HepG2 (cell line): ENCODE data around the gene PPP1R12A. TPM values are rescaled to one million over a fixed set of nuclear protein-coding genes. Genes with fewer than 3 reads are reported as not detected.

Experiments
- ATAC-seq: fragments of 200-7000 bp; cut with Tn5 transposase; 3 replicates; pipeline ENCODE4 v1.9.1; 2020; ENCODE audit warnings: mild to moderate bottlenecking, moderate library complexity
- BruUV-seq: library from RNA; stranded (reverse); fragments of 400-500 nt; replicated peaks from 2 replicates; lab custom pipeline; 2021; lab: Mats Ljungman, UMichigan
- CTCF ChIA-PET: fragments of 300-600 bp; formaldehyde crosslinking; extraction: SDS; loops from one replicate; lab custom pipeline; 2021; ENCODE audit warnings: low total read pairs, inconsistent platforms, low intra/inter-chr PET ratio; lab: Yijun Ruan, JAX
- POLR2A ChIA-PET: fragments of 350-600 bp; sonication (Branson Sonifier 250); formaldehyde crosslinking; loops from one replicate; lab custom pipeline; 2020; ENCODE audit warnings: antibody characterized with exemption, inconsistent platforms; lab: Yijun Ruan, JAX
- DNase-seq: peaks from one replicate; pipeline ENCODE4 v3.0.0-alpha.2; 2015; ENCODE audit warnings: low spot score
- FAIRE-seq: peaks from 3 replicates; lab custom pipeline; 2011; peaks lifted over from hg19 to GRCh38; lab: Jason Lieb, UNC
- H2AFZ ChIP-seq: one replicate; pipeline ENCODE4 v1.6.1; 2011; ENCODE audit warnings: low read length, inconsistent platforms
- H3K27ac ChIP-seq: fragments of 300-600 bp; 3 replicates; pipeline ENCODE4 v1.8.0; 2011; ENCODE audit warnings: mixed run types, mild to moderate bottlenecking, mixed read lengths, low read length, inconsistent platforms; ENCODE audit not compliant: insufficient read depth; ENCODE audit errors: extremely low read length
- H3K27me3 ChIP-seq, 2 experiments: fragments of 200-600 bp in 1 of 2; 2 replicates in 1 of 2; 3 replicates in 1 of 2; pipeline versions ENCODE4 v1.6.0 to v1.8.0; 2011; ENCODE audit warnings: low read length in 2 of 2, mild to moderate bottlenecking in 2 of 2, moderate library complexity in 2 of 2, inconsistent platforms in 1 of 2; ENCODE audit not compliant: insufficient read depth in 2 of 2, control insufficient read depth in 1 of 2
- H3K36me3 ChIP-seq, 2 experiments: fragments of 200-600 bp in 1 of 2; replicated peaks in 1 of 2; 2 replicates in 1 of 2; 3 replicates in 1 of 2; pipeline versions ENCODE4 v1.5.1 to v1.8.0; 2011; ENCODE audit warnings: low read length in 2 of 2, inconsistent platforms in 1 of 2; ENCODE audit not compliant: insufficient read depth in 2 of 2, control insufficient read depth in 1 of 2
- H3K4me1 ChIP-seq: 2 replicates; pipeline ENCODE4 v1.5.1; 2012; ENCODE audit warnings: low read length, inconsistent platforms; ENCODE audit not compliant: insufficient read depth
- H3K4me2 ChIP-seq: 2 replicates; pipeline ENCODE4 v1.6.0; 2011; ENCODE audit warnings: low read depth, low read length, inconsistent platforms
- H3K4me3 ChIP-seq, 3 experiments: fragments of 200-600 bp in 1 of 3; sonication (generic), shearing (Covaris generic) in 1 of 3; replicated peaks in 1 of 3; 2 replicates each; pipeline ENCODE4 v1.5.1; 2011 to 2016; ENCODE audit warnings: low read length in 3 of 3, inconsistent platforms in 2 of 3, low read depth in 2 of 3, mild to moderate bottlenecking in 2 of 3, control low read depth in 1 of 3, mixed read lengths in 1 of 3; ENCODE audit not compliant: insufficient read depth in 1 of 3
- H3K79me2 ChIP-seq: one replicate; pipeline ENCODE4 v1.6.1; 2011; ENCODE audit warnings: low read length, inconsistent platforms; ENCODE audit not compliant: insufficient read depth
- H3K9ac ChIP-seq: 2 replicates; pipeline ENCODE4 v1.6.0; 2011; ENCODE audit warnings: mild to moderate bottlenecking, low read depth, low read length, inconsistent platforms; ENCODE audit not compliant: insufficient read depth
- H3K9me3 ChIP-seq: 2 replicates; pipeline ENCODE4 v1.5.1; 2012; ENCODE audit warnings: mild to moderate bottlenecking, low read length
- H4K20me1 ChIP-seq: 2 replicates; pipeline ENCODE4 v1.6.0; 2011; ENCODE audit warnings: inconsistent platforms, mild to moderate bottlenecking, low read length, moderate library complexity; ENCODE audit not compliant: insufficient read depth
- HOXA5 ChIP-seq: sonication (generic); formaldehyde crosslinking; IDR thresholded peaks from 2 replicates; pipeline ENCODE4 v1.4.0; 2020; ENCODE audit warnings: missing genetic modification reagents
- MAF1 ChIP-seq: sonication (generic); formaldehyde crosslinking; IDR thresholded peaks from 2 replicates; pipeline ENCODE4 v1.5.0; 2020; ENCODE audit warnings: missing genetic modification reagents, borderline replicate concordance
- MAZ ChIP-seq, 2 experiments: sonication (generic) in 1 of 2; formaldehyde crosslinking in 1 of 2; IDR thresholded peaks; 2 replicates each; pipeline versions ENCODE4 v1.5.0 to v1.6.1; 2012 to 2020; ENCODE audit warnings: low read depth in 2 of 2, mild to moderate bottlenecking in 2 of 2, borderline replicate concordance in 1 of 2, improper control_type of control experiment in 1 of 2, low read length in 1 of 2, missing genetic modification reagents in 1 of 2, moderate library complexity in 1 of 2
- SIN3A ChIP-seq: IDR thresholded peaks from 2 replicates; pipeline ENCODE4 v1.6.1; 2011; ENCODE audit warnings: low read depth, mild to moderate bottlenecking, control low read depth, low read length, borderline replicate concordance
- SRF ChIP-seq: IDR thresholded peaks from 2 replicates; pipeline ENCODE4 v1.6.1; 2011; ENCODE audit warnings: mild to moderate bottlenecking, low read depth, low read length, moderate library complexity
- SYNCRIP ChIP-seq: fragments of 200-400 bp; formaldehyde crosslinking; IDR thresholded peaks from 2 replicates; pipeline ENCODE4 v1.6.1; 2018; ENCODE audit warnings: mild to moderate bottlenecking, low read depth, low read length; ENCODE audit not compliant: insufficient read depth
- ZNF274 ChIP-seq: sonication (generic); formaldehyde crosslinking; IDR thresholded peaks from 2 replicates; pipeline ENCODE4 v1.5.1; 2020; ENCODE audit warnings: mild to moderate bottlenecking, missing genetic modification reagents
- ZNF652 ChIP-seq: IDR thresholded peaks from 2 replicates; pipeline ENCODE4 v1.6.1; 2016; ENCODE audit warnings: low read depth, borderline replicate concordance
- WGBS: methylation state at CpG from one replicate; pipeline ENCODE4 v1.1.6; 2017; ENCODE audit warnings: low lambda C conversion rate; 5-methylcytosine and 5-hydroxymethylcytosine counted together
- in situ Hi-C: cut with HindIII; loops from 2 replicates; pipeline ENCODE4 v1.10.0; 2017; ENCODE audit warnings: low pct_unique_long_range_greater_than_20kb; ENCODE audit not compliant: extremely low pct_ligation_motif_present
- intact Hi-C: fragments of 100-400 bp; cut with micrococcal nuclease; formaldehyde crosslinking; loops from one replicate; pipeline ENCODE4 v1.10.0; 2022; ENCODE audit not compliant: unreplicated experiment
- polyA plus RNA-seq, 8 experiments: library from polyadenylated mRNA; depleted of rRNA in 3 of 8; stranded (reverse) in 7 of 8; unstranded in 1 of 8; fragments of >200 nt; fragmentation: Illumina TruSeq in 4 of 8; extraction: Trizol in 4 of 8; gene quantifications; 2 replicates each; pipeline versions ENCODE4 v1.2.1 to v1.2.3, GENCODE V29; 2011 to 2016; ENCODE audit warnings: low read depth in 4 of 8, missing spikeins in 1 of 8, mixed read lengths in 1 of 8; ENCODE audit not compliant: insufficient read depth in 1 of 8
- total RNA-seq, 5 experiments: library from RNA; depleted of rRNA; stranded (reverse); fragments of >200 nt; fragmentation: Illumina TruSeq; extraction: Trizol; gene quantifications; 2 replicates each; pipeline ENCODE4 v1.2.3, GENCODE V29; 2016; ENCODE audit warnings: low read depth in 1 of 5
- TF ChIP-seq, protein P1 (sequence below): sonication (generic); formaldehyde crosslinking; IDR thresholded peaks from 2 replicates; pipeline ENCODE4 v1.8.0; 2022; ENCODE audit warnings: mild to moderate bottlenecking, missing genetic modification reagents
- TF ChIP-seq, protein P2 (sequence below), 2 experiments: fragments of 450-650 bp in 1 of 2; sonication (generic) in 1 of 2; formaldehyde crosslinking in 1 of 2; IDR thresholded peaks; 2 replicates each; pipeline versions ENCODE4 v1.6.1 to v1.8.0; 2016 to 2022; ENCODE audit warnings: antibody characterized with exemption in 1 of 2, mild to moderate bottlenecking in 1 of 2, missing genetic modification reagents in 1 of 2
- TF ChIP-seq, protein P3 (sequence below): sonication (generic); formaldehyde crosslinking; IDR thresholded peaks from 2 replicates; pipeline ENCODE4 v1.4.0; 2020; ENCODE audit warnings: mild to moderate bottlenecking, missing genetic modification reagents

Gene PPP1R12A
- total and polyA plus RNA-seq, 2 of the 13 experiments (the other 11 are each of a cell fraction or from before 2014, with no cell fraction given), result 23.8 to 50.0 TPM

DNA sequence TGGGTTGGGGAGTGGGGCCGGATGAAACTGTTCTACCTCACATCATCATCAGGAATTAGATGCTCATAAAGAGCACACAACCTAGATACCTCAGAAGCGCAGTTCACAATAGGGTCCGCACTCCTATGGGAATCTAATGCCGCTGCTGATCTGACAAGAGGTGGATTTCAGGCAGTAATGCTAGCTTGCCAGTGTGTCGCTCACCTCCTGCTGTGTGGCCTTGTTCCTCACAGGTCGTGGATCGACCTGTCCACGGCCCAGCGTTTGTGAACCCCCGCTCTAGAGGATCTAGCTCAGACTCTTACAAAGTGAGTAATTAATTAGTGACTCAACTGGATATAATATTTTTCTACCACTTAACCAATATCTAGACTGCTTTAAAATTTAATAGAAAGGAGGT, 5.8 kb downstream of the PPP1R12A start:
- POLR2A ChIA-PET, result no interaction called here
- TF ChIP-seq SRF, result no peak
- TF ChIP-seq ZNF274 (CRISPR knock-in tag), result no peak
- TF ChIP-seq, protein P1, sequence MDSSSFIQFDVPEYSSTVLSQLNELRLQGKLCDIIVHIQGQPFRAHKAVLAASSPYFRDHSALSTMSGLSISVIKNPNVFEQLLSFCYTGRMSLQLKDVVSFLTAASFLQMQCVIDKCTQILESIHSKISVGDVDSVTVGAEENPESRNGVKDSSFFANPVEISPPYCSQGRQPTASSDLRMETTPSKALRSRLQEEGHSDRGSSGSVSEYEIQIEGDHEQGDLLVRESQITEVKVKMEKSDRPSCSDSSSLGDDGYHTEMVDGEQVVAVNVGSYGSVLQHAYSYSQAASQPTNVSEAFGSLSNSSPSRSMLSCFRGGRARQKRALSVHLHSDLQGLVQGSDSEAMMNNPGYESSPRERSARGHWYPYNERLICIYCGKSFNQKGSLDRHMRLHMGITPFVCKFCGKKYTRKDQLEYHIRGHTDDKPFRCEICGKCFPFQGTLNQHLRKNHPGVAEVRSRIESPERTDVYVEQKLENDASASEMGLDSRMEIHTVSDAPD, result no peak
- no peak for TF ChIP-seq MAZ (IDR thresholded peaks at IDR 0.05; ENCODE audit: borderline replicate concordance, low read depth, low read length)
- no peak for TF ChIP-seq MAZ (CRISPR knock-in tag; IDR thresholded peaks at IDR 0.05; ENCODE audit: low read depth)
- TF ChIP-seq, protein P2, sequence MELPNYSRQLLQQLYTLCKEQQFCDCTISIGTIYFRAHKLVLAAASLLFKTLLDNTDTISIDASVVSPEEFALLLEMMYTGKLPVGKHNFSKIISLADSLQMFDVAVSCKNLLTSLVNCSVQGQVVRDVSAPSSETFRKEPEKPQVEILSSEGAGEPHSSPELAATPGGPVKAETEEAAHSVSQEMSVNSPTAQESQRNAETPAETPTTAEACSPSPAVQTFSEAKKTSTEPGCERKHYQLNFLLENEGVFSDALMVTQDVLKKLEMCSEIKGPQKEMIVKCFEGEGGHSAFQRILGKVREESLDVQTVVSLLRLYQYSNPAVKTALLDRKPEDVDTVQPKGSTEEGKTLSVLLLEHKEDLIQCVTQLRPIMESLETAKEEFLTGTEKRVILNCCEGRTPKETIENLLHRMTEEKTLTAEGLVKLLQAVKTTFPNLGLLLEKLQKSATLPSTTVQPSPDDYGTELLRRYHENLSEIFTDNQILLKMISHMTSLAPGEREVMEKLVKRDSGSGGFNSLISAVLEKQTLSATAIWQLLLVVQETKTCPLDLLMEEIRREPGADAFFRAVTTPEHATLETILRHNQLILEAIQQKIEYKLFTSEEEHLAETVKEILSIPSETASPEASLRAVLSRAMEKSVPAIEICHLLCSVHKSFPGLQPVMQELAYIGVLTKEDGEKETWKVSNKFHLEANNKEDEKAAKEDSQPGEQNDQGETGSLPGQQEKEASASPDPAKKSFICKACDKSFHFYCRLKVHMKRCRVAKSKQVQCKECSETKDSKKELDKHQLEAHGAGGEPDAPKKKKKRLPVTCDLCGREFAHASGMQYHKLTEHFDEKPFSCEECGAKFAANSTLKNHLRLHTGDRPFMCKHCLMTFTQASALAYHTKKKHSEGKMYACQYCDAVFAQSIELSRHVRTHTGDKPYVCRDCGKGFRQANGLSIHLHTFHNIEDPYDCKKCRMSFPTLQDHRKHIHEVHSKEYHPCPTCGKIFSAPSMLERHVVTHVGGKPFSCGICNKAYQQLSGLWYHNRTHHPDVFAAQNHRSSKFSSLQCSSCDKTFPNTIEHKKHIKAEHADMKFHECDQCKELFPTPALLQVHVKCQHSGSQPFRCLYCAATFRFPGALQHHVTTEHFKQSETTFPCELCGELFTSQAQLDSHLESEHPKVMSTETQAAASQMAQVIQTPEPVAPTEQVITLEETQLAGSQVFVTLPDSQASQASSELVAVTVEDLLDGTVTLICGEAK (IDR thresholded peaks at IDR 0.05), result no peak
- TF ChIP-seq, protein P2 (CRISPR knock-in tag; IDR thresholded peaks at IDR 0.05), result no peak
- no peak for TF ChIP-seq SIN3A
- TF ChIP-seq, protein P3, sequence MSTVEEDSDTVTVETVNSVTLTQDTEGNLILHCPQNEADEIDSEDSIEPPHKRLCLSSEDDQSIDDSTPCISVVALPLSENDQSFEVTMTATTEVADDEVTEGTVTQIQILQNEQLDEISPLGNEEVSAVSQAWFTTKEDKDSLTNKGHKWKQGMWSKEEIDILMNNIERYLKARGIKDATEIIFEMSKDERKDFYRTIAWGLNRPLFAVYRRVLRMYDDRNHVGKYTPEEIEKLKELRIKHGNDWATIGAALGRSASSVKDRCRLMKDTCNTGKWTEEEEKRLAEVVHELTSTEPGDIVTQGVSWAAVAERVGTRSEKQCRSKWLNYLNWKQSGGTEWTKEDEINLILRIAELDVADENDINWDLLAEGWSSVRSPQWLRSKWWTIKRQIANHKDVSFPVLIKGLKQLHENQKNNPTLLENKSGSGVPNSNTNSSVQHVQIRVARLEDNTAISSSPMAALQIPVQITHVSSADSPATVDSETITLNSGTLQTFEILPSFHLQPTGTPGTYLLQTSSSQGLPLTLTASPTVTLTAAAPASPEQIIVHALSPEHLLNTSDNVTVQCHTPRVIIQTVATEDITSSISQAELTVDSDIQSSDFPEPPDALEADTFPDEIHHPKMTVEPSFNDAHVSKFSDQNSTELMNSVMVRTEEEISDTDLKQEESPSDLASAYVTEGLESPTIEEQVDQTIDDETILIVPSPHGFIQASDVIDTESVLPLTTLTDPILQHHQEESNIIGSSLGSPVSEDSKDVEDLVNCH (CRISPR knock-in tag), result no peak
- no peak for TF ChIP-seq SYNCRIP
- TF ChIP-seq ZNF652, result no peak
- TF ChIP-seq HOXA5 (CRISPR knock-in tag), result no peak
- no peak for TF ChIP-seq MAF1

More for the DNA sequence above, 5.8 kb downstream of the PPP1R12A start:
- Histone ChIP-seq H3K9ac (no peak overlapping the region), H3K36me3 (no peaks in the 10 kb centered on the region; a peak in 1 of 5 replicates), H2AFZ (no peak overlapping the region), H3K4me3 (no peak overlapping the region), H3K9me3 (no peaks in the 10 kb centered on the region), H3K27ac (no peak overlapping the region), H3K79me2 (peaks cover 97% of the 10 kb centered on the region), H3K4me2 (no peak overlapping the region), H3K4me1 (peaks cover 19% of the 10 kb centered on the region), H3K27me3 (no peaks in the 10 kb centered on the region; a peak in 1 of 5 replicates), H4K20me1 (peaks cover 24% of the 10 kb centered on the region)
- BruUV-seq, result no TSS peak
- 99% methylated on average over 10 of the region's 10 CpGs for WGBS
- intact Hi-C loops (no loop called here), in situ Hi-C loops (no loop called here)
- CTCF ChIA-PET, result no interaction called here
- DNase-seq (no peak), FAIRE-seq (no peak), ATAC-seq (no peak)
